Measurements from ENCODE around the gene TMPRSS3.

The TMPRSS3 gene

DNA sequence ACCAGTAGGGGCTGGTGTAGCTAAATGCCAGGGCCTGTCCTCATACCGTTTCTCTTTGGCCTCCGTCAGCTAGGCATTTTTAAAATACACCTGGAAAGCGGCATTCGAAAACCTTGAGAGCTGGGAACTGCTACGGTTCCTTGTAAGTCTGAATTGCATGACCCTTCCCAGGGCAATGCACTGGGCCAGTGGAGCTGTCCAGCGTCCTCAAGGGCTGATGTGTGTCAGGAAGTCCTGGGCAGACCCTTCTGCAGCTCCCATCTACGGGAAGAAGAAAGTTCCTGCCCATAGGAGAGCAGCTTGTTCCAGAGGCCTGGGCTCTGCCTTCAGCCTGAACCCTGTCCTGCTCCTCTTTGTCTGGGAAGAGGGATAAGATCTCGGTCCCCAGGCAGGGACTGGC is 41.9 kb upstream of the TMPRSS3 start:
- H3K9ac ChIP-seq (ENCODE audit: low read depth, low read length) = no peak overlapping the region
- H3K27me3 ChIP-seq (ENCODE audit: control insufficient read depth, insufficient read depth, low read length) = no peaks in the 10 kb centered on the region
- no peaks in the 10 kb centered on the region for H3K9me3 ChIP-seq (ENCODE audit: control insufficient read depth, insufficient read depth, low read length)
- H3K27ac ChIP-seq (ENCODE audit: low read depth, low read length) = no peak overlapping the region
- H3K4me3 ChIP-seq (ENCODE audit: low read depth, low read length) = no peak overlapping the region
- no peaks in the 10 kb centered on the region for H3K4me1 ChIP-seq (ENCODE audit: control insufficient read depth, insufficient read depth, low read length)
- no peaks in the 10 kb centered on the region for H3K36me3 ChIP-seq (ENCODE audit: control insufficient read depth, insufficient read depth, low read length)

DNA sequence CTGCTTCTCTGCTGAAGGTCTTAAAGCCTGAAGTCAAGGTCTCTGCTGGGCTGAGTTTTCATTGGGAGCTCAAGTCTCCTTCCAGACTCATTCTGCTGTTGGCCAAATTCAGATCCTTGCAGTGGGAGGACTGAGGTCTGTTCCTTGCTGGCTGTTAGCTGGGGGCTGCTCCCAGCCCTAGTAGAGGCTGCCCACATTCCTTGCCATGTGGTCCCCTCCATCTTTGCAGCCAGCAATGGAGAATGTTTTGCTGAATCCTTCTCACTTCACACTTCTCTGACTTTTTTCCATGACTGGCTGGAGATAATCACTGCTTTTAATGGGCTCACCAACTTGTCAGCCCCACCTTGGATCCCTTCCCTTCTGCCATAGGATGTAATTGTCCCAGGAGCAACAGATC is 41.1 kb upstream of the TMPRSS3 start:
- no peaks in the 10 kb centered on the region for H3K4me1 ChIP-seq (ENCODE audit: control insufficient read depth, insufficient read depth, low read length)
- H3K27ac ChIP-seq (ENCODE audit: low read depth, low read length) = no peak overlapping the region
- H3K36me3 ChIP-seq (ENCODE audit: control insufficient read depth, insufficient read depth, low read length) = no peaks in the 10 kb centered on the region
- no peaks in the 10 kb centered on the region for H3K27me3 ChIP-seq (ENCODE audit: control insufficient read depth, insufficient read depth, low read length)
- peaks cover 4% of the 10 kb centered on the region; the same call in 1 of the 2 replicates for H3K9me3 ChIP-seq (ENCODE audit: control insufficient read depth, insufficient read depth, low read length)
- H3K9ac ChIP-seq (ENCODE audit: low read depth, low read length) = no peak overlapping the region
- no peak overlapping the region for H3K4me3 ChIP-seq (ENCODE audit: low read depth, low read length)

DNA sequence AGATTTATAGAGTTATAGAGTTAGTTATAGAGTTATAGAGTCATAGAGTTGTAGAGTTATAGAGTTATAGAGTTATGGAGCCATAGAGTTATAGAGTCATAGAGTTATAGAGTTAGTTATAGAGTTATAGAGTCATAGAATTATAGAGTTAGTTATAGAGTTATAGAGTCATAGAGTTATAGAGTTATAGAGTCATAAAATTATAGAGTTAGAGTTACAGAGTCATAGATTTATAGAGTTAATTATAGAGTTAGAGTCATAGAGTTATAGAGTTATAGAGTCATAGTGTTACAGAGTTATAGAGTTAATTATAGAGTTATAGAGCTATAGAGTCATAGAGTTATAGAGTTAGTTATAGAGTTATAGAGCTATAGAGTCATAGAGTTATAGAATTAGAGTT is 40.0 kb upstream of the TMPRSS3 start:
- H3K36me3 ChIP-seq (ENCODE audit: control insufficient read depth, insufficient read depth, low read length) = no peaks in the 10 kb centered on the region
- no peaks in the 10 kb centered on the region for H3K4me1 ChIP-seq (ENCODE audit: control insufficient read depth, insufficient read depth, low read length)
- no peak overlapping the region for H3K27ac ChIP-seq (ENCODE audit: low read depth, low read length)
- no peak overlapping the region for H3K9ac ChIP-seq (ENCODE audit: low read depth, low read length)
- H3K4me3 ChIP-seq (ENCODE audit: low read depth, low read length) = no peak overlapping the region
- H3K9me3 ChIP-seq (ENCODE audit: control insufficient read depth, insufficient read depth, low read length) = peaks cover 4% of the 10 kb centered on the region; the same call in 1 of the 2 replicates
- no peaks in the 10 kb centered on the region for H3K27me3 ChIP-seq (ENCODE audit: control insufficient read depth, insufficient read depth, low read length)

DNA sequence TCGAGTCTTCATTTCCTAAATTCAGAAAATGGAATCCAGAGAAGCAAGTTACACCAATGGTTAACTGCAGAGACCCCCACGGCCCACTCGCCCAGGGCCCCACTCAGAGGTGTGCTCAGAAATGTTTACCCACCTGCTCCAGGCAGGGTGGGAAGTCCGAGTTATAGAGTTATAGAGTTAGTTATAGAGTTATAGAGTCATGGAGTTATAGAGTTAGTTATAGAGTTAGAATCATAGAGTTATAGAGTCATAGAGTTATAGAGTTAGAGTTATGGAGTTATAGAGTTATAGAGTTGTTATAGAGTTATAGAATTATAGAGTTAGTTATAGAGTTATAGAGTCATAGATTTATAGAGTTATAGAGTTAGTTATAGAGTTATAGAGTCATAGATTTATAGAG is 39.5 kb upstream of the TMPRSS3 start:
- H3K36me3 ChIP-seq (ENCODE audit: control insufficient read depth, insufficient read depth, low read length) = no peaks in the 10 kb centered on the region
- peaks cover 4% of the 10 kb centered on the region; the same call in 1 of the 2 replicates for H3K9me3 ChIP-seq (ENCODE audit: control insufficient read depth, insufficient read depth, low read length)
- no peak overlapping the region for H3K9ac ChIP-seq (ENCODE audit: low read depth, low read length)

GRCh38 chr21:42434884-42435283 is 39.0 kb upstream of the TMPRSS3 start:
- H3K27me3 ChIP-seq (ENCODE audit: control insufficient read depth, insufficient read depth, low read length) = no peaks in the 10 kb centered on the region
- H3K4me3 ChIP-seq (ENCODE audit: low read depth, low read length) = no peak overlapping the region
- H3K9me3 ChIP-seq (ENCODE audit: control insufficient read depth, insufficient read depth, low read length) = peaks cover 4% of the 10 kb centered on the region; the same call in 1 of the 2 replicates
- no peaks in the 10 kb centered on the region for H3K36me3 ChIP-seq (ENCODE audit: control insufficient read depth, insufficient read depth, low read length)
- H3K4me1 ChIP-seq (ENCODE audit: control insufficient read depth, insufficient read depth, low read length) = no peaks in the 10 kb centered on the region
- H3K9ac ChIP-seq (ENCODE audit: low read depth, low read length) = no peak overlapping the region
- H3K27ac ChIP-seq (ENCODE audit: low read depth, low read length) = no peak overlapping the region

More for the DNA sequence above, 39.5 kb upstream of the TMPRSS3 start:
- no peaks in the 10 kb centered on the region for H3K4me1 ChIP-seq (ENCODE audit: control insufficient read depth, insufficient read depth, low read length)
- H3K27ac ChIP-seq (ENCODE audit: low read depth, low read length) = no peak overlapping the region
- H3K27me3 ChIP-seq (ENCODE audit: control insufficient read depth, insufficient read depth, low read length) = no peaks in the 10 kb centered on the region
- no peak overlapping the region for H3K4me3 ChIP-seq (ENCODE audit: low read depth, low read length)

DNA sequence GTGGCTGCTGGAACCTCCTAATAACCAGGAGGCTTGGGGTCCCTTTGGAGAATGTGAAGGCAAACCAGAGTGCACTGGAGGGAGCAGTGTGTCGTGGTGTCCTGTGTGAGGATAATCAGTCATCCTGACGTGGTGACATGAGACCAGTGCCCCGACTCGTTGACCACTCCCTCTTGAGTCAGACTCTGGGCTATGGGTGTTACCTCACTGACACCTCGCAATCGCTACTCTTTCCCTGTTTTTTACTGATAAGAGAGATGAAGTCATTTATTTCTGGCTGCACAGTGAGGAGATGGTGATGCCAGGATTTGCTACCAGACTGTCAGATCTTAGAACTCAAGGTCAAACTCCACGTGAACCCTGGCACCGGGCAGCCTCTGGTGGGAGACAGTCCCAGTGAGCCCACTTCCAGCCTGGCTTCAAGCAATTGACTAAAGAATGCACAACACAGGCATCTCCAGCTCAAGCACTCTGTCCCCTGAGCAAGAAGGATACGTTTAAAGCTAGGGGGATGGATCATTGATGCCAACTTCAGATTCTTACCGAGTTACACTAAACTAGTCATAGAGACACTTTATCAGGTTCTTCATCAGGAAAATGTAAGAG is 38.2 kb upstream of the TMPRSS3 start:
- Histone ChIP-seq H3K36me3 (ENCODE audit: control insufficient read depth, insufficient read depth, low read length) (no peaks in the 10 kb centered on the region), H3K9ac (ENCODE audit: low read depth, low read length) (no peak overlapping the region), H3K27me3 (ENCODE audit: control insufficient read depth, insufficient read depth, low read length) (no peaks in the 10 kb centered on the region)

DNA sequence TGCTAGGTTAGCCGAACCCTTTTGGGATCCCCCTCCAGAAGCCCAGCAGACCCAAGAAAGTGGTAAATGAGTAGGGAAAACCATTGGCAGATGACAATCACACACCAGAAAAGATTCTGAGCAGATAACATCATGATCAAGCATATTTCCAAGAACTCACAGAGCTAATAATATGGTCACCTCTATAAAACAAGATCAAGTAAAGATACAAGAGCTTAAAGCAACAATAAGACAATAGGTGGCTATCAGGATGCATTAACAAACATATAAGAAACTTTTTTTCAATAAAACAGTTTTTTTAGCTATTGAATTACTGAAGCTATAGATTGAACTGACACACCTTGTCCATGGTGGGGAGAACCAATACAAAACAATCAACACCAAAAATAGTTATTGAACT is 36.8 kb upstream of the TMPRSS3 start:
- no peaks in the 10 kb centered on the region for H3K27me3 ChIP-seq (ENCODE audit: control insufficient read depth, insufficient read depth, low read length)
- no peaks in the 10 kb centered on the region for H3K36me3 ChIP-seq (ENCODE audit: control insufficient read depth, insufficient read depth, low read length)
- H3K4me3 ChIP-seq (ENCODE audit: low read depth, low read length) = no peak overlapping the region
- no peaks in the 10 kb centered on the region for H3K4me1 ChIP-seq (ENCODE audit: control insufficient read depth, insufficient read depth, low read length)
- H3K27ac ChIP-seq (ENCODE audit: low read depth, low read length) = no peak overlapping the region
- H3K9ac ChIP-seq (ENCODE audit: low read depth, low read length) = no peak overlapping the region
- H3K9me3 ChIP-seq (ENCODE audit: control insufficient read depth, insufficient read depth, low read length) = peaks cover 4% of the 10 kb centered on the region; the same call in 1 of the 2 replicates

More for the DNA sequence above, 38.2 kb upstream of the TMPRSS3 start:
- Histone ChIP-seq H3K4me3 (ENCODE audit: low read depth, low read length) (no peak overlapping the region), H3K27ac (ENCODE audit: low read depth, low read length) (no peak overlapping the region), H3K9me3 (ENCODE audit: control insufficient read depth, insufficient read depth, low read length) (peaks cover 4% of the 10 kb centered on the region; the same call in 1 of the 2 replicates), H3K4me1 (ENCODE audit: control insufficient read depth, insufficient read depth, low read length) (no peaks in the 10 kb centered on the region)

DNA sequence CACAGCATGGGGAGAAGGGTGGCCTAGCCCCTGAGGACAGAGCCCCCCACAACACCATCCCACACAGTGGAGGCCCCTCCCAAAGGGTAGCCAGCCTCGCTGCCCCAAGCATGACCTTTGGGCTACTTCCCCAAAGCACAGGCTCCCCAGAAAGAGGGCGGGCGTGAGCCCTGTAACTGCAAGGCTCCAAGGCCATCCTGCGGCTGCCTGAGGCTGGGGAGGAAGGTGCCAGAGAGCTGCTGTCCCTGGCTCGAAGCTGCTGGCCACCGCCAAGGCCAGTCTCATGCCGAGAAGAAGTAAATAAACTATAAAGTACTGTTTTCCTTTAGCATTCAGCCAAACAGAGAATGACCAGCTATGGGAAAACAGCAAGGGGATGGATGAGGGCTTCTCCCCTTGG is 35.3 kb upstream of the TMPRSS3 start:
- no peaks in the 10 kb centered on the region for H3K36me3 ChIP-seq (ENCODE audit: control insufficient read depth, insufficient read depth, low read length)
- no peaks in the 10 kb centered on the region for H3K27me3 ChIP-seq (ENCODE audit: control insufficient read depth, insufficient read depth, low read length)
- H3K27ac ChIP-seq (ENCODE audit: low read depth, low read length) = no peak overlapping the region

DNA sequence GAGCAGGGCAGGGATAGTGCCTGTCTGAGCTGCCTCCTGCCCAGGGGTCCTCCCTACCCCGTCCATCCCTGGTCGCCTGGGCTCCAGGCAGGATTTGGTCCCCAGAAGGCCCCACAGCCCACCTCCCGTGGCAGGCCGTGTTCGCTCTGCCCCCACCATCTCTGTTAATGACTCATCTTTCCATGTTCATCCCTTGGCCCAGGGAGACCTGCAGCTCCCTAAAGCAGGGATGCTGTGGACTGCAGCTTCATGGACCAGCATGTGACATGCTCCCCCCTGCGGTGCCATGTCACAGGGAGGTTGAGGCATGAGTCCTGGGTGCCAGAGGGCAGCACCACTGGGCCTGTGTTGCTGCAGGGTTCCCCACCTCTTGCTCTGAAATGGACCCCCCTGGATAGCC is 34.7 kb upstream of the TMPRSS3 start:
- H3K27me3 ChIP-seq (ENCODE audit: control insufficient read depth, insufficient read depth, low read length) = no peaks in the 10 kb centered on the region
- H3K36me3 ChIP-seq (ENCODE audit: control insufficient read depth, insufficient read depth, low read length) = no peaks in the 10 kb centered on the region
- no peak overlapping the region for H3K9ac ChIP-seq (ENCODE audit: low read depth, low read length)
- no peak overlapping the region for H3K27ac ChIP-seq (ENCODE audit: low read depth, low read length)
- peaks cover 4% of the 10 kb centered on the region; the same call in 1 of the 2 replicates for H3K9me3 ChIP-seq (ENCODE audit: control insufficient read depth, insufficient read depth, low read length)
- H3K4me1 ChIP-seq (ENCODE audit: control insufficient read depth, insufficient read depth, low read length) = no peaks in the 10 kb centered on the region
- no peak overlapping the region for H3K4me3 ChIP-seq (ENCODE audit: low read depth, low read length)

More for the DNA sequence above, 35.3 kb upstream of the TMPRSS3 start:
- H3K4me1 ChIP-seq (ENCODE audit: control insufficient read depth, insufficient read depth, low read length) = no peaks in the 10 kb centered on the region
- no peak overlapping the region for H3K9ac ChIP-seq (ENCODE audit: low read depth, low read length)
- H3K9me3 ChIP-seq (ENCODE audit: control insufficient read depth, insufficient read depth, low read length) = peaks cover 4% of the 10 kb centered on the region; the same call in 1 of the 2 replicates
- H3K4me3 ChIP-seq (ENCODE audit: low read depth, low read length) = no peak overlapping the region

DNA sequence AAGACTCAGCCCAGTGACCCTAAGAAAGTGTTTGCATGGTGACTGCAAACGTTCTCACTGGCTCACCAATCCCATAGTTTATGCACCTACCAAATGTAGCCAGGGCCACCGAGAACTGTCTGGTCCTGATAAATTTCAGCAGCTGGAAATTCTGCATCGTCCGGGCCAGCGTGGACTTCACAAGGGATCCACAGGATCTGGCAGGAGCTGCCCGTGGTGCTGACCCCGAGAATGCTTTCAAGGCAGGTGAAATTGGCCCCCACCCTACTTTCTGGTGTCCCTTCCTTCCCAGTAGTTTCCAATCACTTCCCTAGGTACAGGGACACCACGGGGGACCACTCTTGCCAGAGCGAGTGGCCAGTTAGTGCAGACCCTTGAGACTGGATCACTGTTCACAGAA is 34.0 kb upstream of the TMPRSS3 start:
- H3K9ac ChIP-seq (ENCODE audit: low read depth, low read length) = no peak overlapping the region
- peaks cover 4% of the 10 kb centered on the region; the same call in 1 of the 2 replicates for H3K9me3 ChIP-seq (ENCODE audit: control insufficient read depth, insufficient read depth, low read length)
- H3K27ac ChIP-seq (ENCODE audit: low read depth, low read length) = no peak overlapping the region
- no peaks in the 10 kb centered on the region for H3K27me3 ChIP-seq (ENCODE audit: control insufficient read depth, insufficient read depth, low read length)
- H3K36me3 ChIP-seq (ENCODE audit: control insufficient read depth, insufficient read depth, low read length) = no peaks in the 10 kb centered on the region
- no peaks in the 10 kb centered on the region for H3K4me1 ChIP-seq (ENCODE audit: control insufficient read depth, insufficient read depth, low read length)
- no peak overlapping the region for H3K4me3 ChIP-seq (ENCODE audit: low read depth, low read length)

- Histone ChIP-seq H3K9me3 (ENCODE audit: control insufficient read depth, insufficient read depth, low read length) (peaks cover 4% of the 10 kb centered on the region; the same call in 1 of the 2 replicates), H3K27me3 (ENCODE audit: control insufficient read depth, insufficient read depth, low read length) (no peaks in the 10 kb centered on the region), H3K36me3 (ENCODE audit: control insufficient read depth, insufficient read depth, low read length) (no peaks in the 10 kb centered on the region)
Observed at GRCh38 chr21:42429021-42429420, 33.2 kb upstream of the TMPRSS3 start.

More at GRCh38 chr21:42429021-42429420, 33.2 kb upstream of the TMPRSS3 start:
- Histone ChIP-seq H3K4me1 (ENCODE audit: control insufficient read depth, insufficient read depth, low read length) (no peaks in the 10 kb centered on the region), H3K9ac (ENCODE audit: low read depth, low read length) (no peak overlapping the region), H3K27ac (ENCODE audit: low read depth, low read length) (no peak overlapping the region), H3K4me3 (ENCODE audit: low read depth, low read length) (no peak overlapping the region)

All from HUES48 (cell line).